Keratinocyte (primary cell): ENCODE measurements around the gene SLC25A43.

Source experiments
- EZH2 ChIP-seq: IDR thresholded peaks from one replicate; pipeline ENCODE4 v1.6.1; 2012; ENCODE audit warnings: inconsistent platforms, mild to moderate bottlenecking, low read length, moderate library complexity
- TF ChIP-seq, protein P1 (sequence below), 3 experiments: IDR thresholded peaks in 1 of 3; conservative IDR thresholded peaks in 1 of 3; optimal IDR thresholded peaks in 1 of 3; 2 replicates in 2 of 3; 3 replicates in 1 of 3; pipeline versions ENCODE3 to v1.5.1; 2011; ENCODE audit warnings: low read length in 3 of 3, mild to moderate bottlenecking in 3 of 3, moderate library complexity in 2 of 3, control low read depth in 1 of 3, inconsistent platforms in 1 of 3; ENCODE audit not compliant: insufficient read depth in 2 of 3; ENCODE audit errors: extremely low read depth in 1 of 3

GRCh38 chrX:119407681-119408080 is 8.5 kb downstream of the SLC25A43 start:
- TF ChIP-seq, protein P1, sequence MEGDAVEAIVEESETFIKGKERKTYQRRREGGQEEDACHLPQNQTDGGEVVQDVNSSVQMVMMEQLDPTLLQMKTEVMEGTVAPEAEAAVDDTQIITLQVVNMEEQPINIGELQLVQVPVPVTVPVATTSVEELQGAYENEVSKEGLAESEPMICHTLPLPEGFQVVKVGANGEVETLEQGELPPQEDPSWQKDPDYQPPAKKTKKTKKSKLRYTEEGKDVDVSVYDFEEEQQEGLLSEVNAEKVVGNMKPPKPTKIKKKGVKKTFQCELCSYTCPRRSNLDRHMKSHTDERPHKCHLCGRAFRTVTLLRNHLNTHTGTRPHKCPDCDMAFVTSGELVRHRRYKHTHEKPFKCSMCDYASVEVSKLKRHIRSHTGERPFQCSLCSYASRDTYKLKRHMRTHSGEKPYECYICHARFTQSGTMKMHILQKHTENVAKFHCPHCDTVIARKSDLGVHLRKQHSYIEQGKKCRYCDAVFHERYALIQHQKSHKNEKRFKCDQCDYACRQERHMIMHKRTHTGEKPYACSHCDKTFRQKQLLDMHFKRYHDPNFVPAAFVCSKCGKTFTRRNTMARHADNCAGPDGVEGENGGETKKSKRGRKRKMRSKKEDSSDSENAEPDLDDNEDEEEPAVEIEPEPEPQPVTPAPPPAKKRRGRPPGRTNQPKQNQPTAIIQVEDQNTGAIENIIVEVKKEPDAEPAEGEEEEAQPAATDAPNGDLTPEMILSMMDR (optimal IDR thresholded peaks at IDR 0.05 in 1 of 3, IDR thresholded peaks at IDR 0.05 in 1 of 3, conservative IDR thresholded peaks at IDR 0.05 in 1 of 3; ENCODE audit: extremely low read depth in 1 of 3, insufficient read depth in 2 of 3, low read length in 3 of 3) = no peak
- no peak for TF ChIP-seq EZH2
